HCT116 (cell line): ENCODE measurements around the gene ELOVL5. TPM values are rescaled to one million over a fixed set of nuclear protein-coding genes. Genes with fewer than 3 reads are reported as not detected.

Experiments
- ATAC-seq: fragments of 200-7000 bp; cut with Tn5 transposase; 2 replicates; pipeline ENCODE4 v1.9.1; 2020; ENCODE audit warnings: mild to moderate bottlenecking, moderate library complexity
- BruUV-seq: library from RNA; stranded (reverse); fragments of 400-500 nt; replicated peaks from 2 replicates; lab custom pipeline; 2021; lab: Mats Ljungman, UMichigan
- CTCF ChIA-PET: fragments of 300-600 bp; sonication (Branson Sonifier 250); formaldehyde crosslinking; loops from one replicate; lab custom pipeline; 2021; ENCODE audit warnings: antibody characterized with exemption; lab: Charles Lee
- POLR2A ChIA-PET: fragments of 300-600, 350-600 bp; sonication (Branson Sonifier 250); formaldehyde crosslinking; loops from one replicate; lab custom pipeline; 2021; ENCODE audit warnings: antibody characterized with exemption; lab: Charles Lee
- RAD21 ChIA-PET, 2 experiments: fragments of 300-600 bp; sonication (Branson Sonifier 250); formaldehyde crosslinking; loops; one replicate each; lab custom pipeline; 2023; ENCODE audit warnings: low total read pairs in 2 of 2; ENCODE audit not compliant: uncharacterized antibody in 2 of 2, unreplicated experiment in 2 of 2, low non-redundant PET in 1 of 2; lab: Charles Lee
- DNase-seq: peaks from one replicate; pipeline ENCODE4 v3.0.0-alpha.2; 2010; ENCODE audit warnings: low read depth, low spot score
- H2AFZ ChIP-seq: fragments of 200-600 bp; shearing (Covaris generic), sonication (generic); 2 replicates; pipeline ENCODE4 v1.6.1; 2017; ENCODE audit warnings: low read depth, mixed run types, mixed read lengths, antibody characterized with exemption, low read length; ENCODE audit not compliant: poor library complexity, severe bottlenecking
- H3K27ac ChIP-seq: 2 replicates; pipeline ENCODE4 v1.5.1; 2012; ENCODE audit warnings: low read depth, low read length
- H3K27me3 ChIP-seq: fragments of 200-600 bp; sonication (generic); 2 replicates; pipeline ENCODE4 v1.6.1; 2016; ENCODE audit warnings: mixed run types, low read length, mixed read lengths; ENCODE audit not compliant: insufficient read depth
- H3K36me3 ChIP-seq, 2 experiments: fragments of 200-500 bp in 1 of 2; fragments of 200-600 bp in 1 of 2; sonication (Bioruptor generic) in 1 of 2; sonication (generic) in 1 of 2; 2 replicates each; pipeline versions ENCODE4 v1.5.1 to v1.6.1; 2014 to 2016; ENCODE audit warnings: low read length in 2 of 2, inconsistent platforms in 1 of 2, mixed read lengths in 1 of 2, mixed run types in 1 of 2; ENCODE audit not compliant: insufficient read depth in 2 of 2, control insufficient read depth in 1 of 2
- H3K4me1 ChIP-seq, 2 experiments: fragments of 200-600 bp in 1 of 2; sonication (generic) in 1 of 2; 2 replicates each; pipeline versions ENCODE4 v1.5.1 to v1.6.1; 2012 to 2017; ENCODE audit warnings: low read length in 2 of 2, inconsistent platforms in 1 of 2, mild to moderate bottlenecking in 1 of 2, mixed read lengths in 1 of 2, mixed run types in 1 of 2, moderate library complexity in 1 of 2; ENCODE audit not compliant: insufficient read depth in 2 of 2, control insufficient read depth in 1 of 2
- H3K4me2 ChIP-seq: fragments of 200-600 bp; sonication (generic); 2 replicates; pipeline ENCODE4 v1.6.1; 2017; ENCODE audit warnings: mixed run types, low read length, mixed read lengths
- H3K4me3 ChIP-seq, 2 experiments: fragments of 200-600 bp in 1 of 2; sonication (generic) in 1 of 2; replicated peaks in 1 of 2; 2 replicates each; pipeline ENCODE4 v1.5.1; 2011 to 2016; ENCODE audit warnings: low read length in 2 of 2, control low read depth in 1 of 2, low read depth in 1 of 2, mild to moderate bottlenecking in 1 of 2, mixed read lengths in 1 of 2, mixed run types in 1 of 2
- H3K79me2 ChIP-seq: fragments of 200-600 bp; sonication (generic); 2 replicates; pipeline ENCODE4 v1.6.1; 2017; ENCODE audit warnings: mild to moderate bottlenecking, mixed run types, low read length, moderate library complexity, mixed read lengths; ENCODE audit not compliant: insufficient read depth
- H3K9ac ChIP-seq: fragments of 200-600 bp; sonication (generic); 2 replicates; pipeline ENCODE4 v1.6.1; 2016; ENCODE audit warnings: low read length, mixed read lengths
- H3K9me2 ChIP-seq: fragments of 200-600 bp; sonication (generic), shearing (Covaris generic); 2 replicates; pipeline ENCODE4 v1.6.1; 2017; ENCODE audit warnings: mixed run types, mild to moderate bottlenecking, moderate library complexity; ENCODE audit not compliant: insufficient read depth
- H3K9me3 ChIP-seq, 2 experiments: fragments of 200-500 bp in 1 of 2; fragments of 200-600 bp in 1 of 2; sonication (Bioruptor generic) in 1 of 2; sonication (generic) in 1 of 2; 2 replicates each; pipeline ENCODE4 v1.6.1; 2014 to 2017; ENCODE audit warnings: low read length in 2 of 2, mixed read lengths in 2 of 2, inconsistent platforms in 1 of 2, low read depth in 1 of 2, mild to moderate bottlenecking in 1 of 2, mixed run types in 1 of 2, moderate library complexity in 1 of 2; ENCODE audit not compliant: control insufficient read depth in 1 of 2, insufficient read depth in 1 of 2
- H4K20me1 ChIP-seq: fragments of 200-600 bp; sonication (generic), shearing (Covaris generic); 2 replicates; pipeline ENCODE4 v1.6.1; 2017; ENCODE audit warnings: mixed run types, mild to moderate bottlenecking, moderate library complexity; ENCODE audit not compliant: insufficient read depth
- CBX3 ChIP-seq: IDR thresholded peaks from 2 replicates; pipeline ENCODE4 v1.6.1; 2012; ENCODE audit warnings: low read depth
- EGR1 ChIP-seq: IDR thresholded peaks from 2 replicates; pipeline ENCODE4 v1.6.1; 2012; ENCODE audit warnings: low read depth
- ELF1 ChIP-seq: IDR thresholded peaks from 2 replicates; pipeline ENCODE4 v1.6.1; 2012; ENCODE audit warnings: low read depth, borderline replicate concordance
- EZH2 ChIP-seq: fragments of 200-600 bp; sonication (generic); IDR thresholded peaks from 2 replicates; pipeline ENCODE4 v1.6.1; 2017; ENCODE audit warnings: antibody characterized with exemption, mixed run types
- EZH2phosphoT487 ChIP-seq: fragments of 200-600 bp; IDR thresholded peaks from 2 replicates; pipeline ENCODE4 v1.6.1; 2018; ENCODE audit warnings: antibody characterized with exemption, borderline replicate concordance
- JUND ChIP-seq: IDR thresholded peaks from 2 replicates; pipeline ENCODE4 v1.6.1; 2012
- POLR2A ChIP-seq: IDR thresholded peaks from 2 replicates; pipeline ENCODE4 v1.7.0; 2011; ENCODE audit warnings: borderline replicate concordance; ENCODE audit not compliant: insufficient read depth, insufficient read length; ENCODE audit errors: extremely low read depth
- POLR2AphosphoS5 ChIP-seq: IDR thresholded peaks from 2 replicates; pipeline ENCODE4 v1.6.1; 2011; ENCODE audit warnings: mild to moderate bottlenecking, low read depth, low read length, moderate library complexity
- RAD21 ChIP-seq: IDR thresholded peaks from 2 replicates; pipeline ENCODE4 v1.6.1; 2012; ENCODE audit warnings: low read depth, mild to moderate bottlenecking
- SIN3A ChIP-seq: IDR thresholded peaks from 2 replicates; pipeline ENCODE4 v1.6.1; 2012; ENCODE audit warnings: low read depth
- SP1 ChIP-seq: IDR thresholded peaks from 2 replicates; pipeline ENCODE4 v1.6.1; 2012; ENCODE audit warnings: low read depth
- SRF ChIP-seq: IDR thresholded peaks from 2 replicates; pipeline ENCODE4 v1.6.1; 2012; ENCODE audit warnings: low read depth
- TCF7L2 ChIP-seq: IDR thresholded peaks from 2 replicates; pipeline ENCODE4 v1.7.0; 2011; ENCODE audit warnings: borderline replicate concordance, inconsistent platforms; ENCODE audit not compliant: insufficient read depth, insufficient read length; ENCODE audit errors: extremely low read depth
- YY1 ChIP-seq: IDR thresholded peaks from 2 replicates; pipeline ENCODE4 v1.6.1; 2011; ENCODE audit warnings: low read length, low read depth, moderate library complexity, mild to moderate bottlenecking; ENCODE audit not compliant: insufficient replicate concordance; ENCODE audit errors: extremely low read depth
- ZFX ChIP-seq: fragments of 450-650 bp; IDR thresholded peaks from 2 replicates; pipeline ENCODE4 v1.6.1; 2017
- ZNF274 ChIP-seq: fragments of 200-500 bp; sonication (Bioruptor generic); IDR thresholded peaks from 2 replicates; pipeline ENCODE4 v1.6.1; 2014; ENCODE audit warnings: mild to moderate bottlenecking, low read depth, low read length, inconsistent platforms
- intact Hi-C: fragments of 100-400 bp; cut with micrococcal nuclease; formaldehyde crosslinking; loops from 2 replicates; pipeline ENCODE4 v1.10.0; 2022
- total RNA-seq: library from RNA; stranded (reverse); gene quantifications from one replicate; pipeline ENCODE4 v1.2.1, GENCODE V29; 2021; ENCODE audit not compliant: unreplicated experiment
- TF ChIP-seq, protein P1 (sequence below), 3 experiments: fragments of 200-600 bp in 1 of 3; sonication (generic) in 1 of 3; IDR thresholded peaks in 2 of 3; conservative IDR thresholded peaks in 1 of 3; 2 replicates each; pipeline ENCODE4 v1.5.1; 2012 to 2017; ENCODE audit warnings: low read depth in 2 of 3, low read length in 2 of 3, antibody characterized with exemption in 1 of 3, borderline replicate concordance in 1 of 3, control low read depth in 1 of 3, mild to moderate bottlenecking in 1 of 3, mixed read lengths in 1 of 3, mixed run types in 1 of 3, moderate library complexity in 1 of 3; ENCODE audit not compliant: insufficient read depth in 1 of 3
- TF ChIP-seq, protein P2 (sequence below): IDR thresholded peaks from 2 replicates; pipeline ENCODE4 v1.6.1; 2012; ENCODE audit warnings: low read depth
- TF ChIP-seq, protein P3 (sequence below): IDR thresholded peaks from 2 replicates; pipeline ENCODE4 v1.6.1; 2011; ENCODE audit warnings: mild to moderate bottlenecking, low read length, moderate library complexity; ENCODE audit not compliant: insufficient replicate concordance; ENCODE audit errors: extremely low read depth
- TF ChIP-seq, protein P4 (sequence below): IDR thresholded peaks from 2 replicates; pipeline ENCODE4 v1.6.1; 2012

The ELOVL5 gene
- total RNA-seq, 1 experiment from 2014 or later: 85.3 TPM

DNA sequence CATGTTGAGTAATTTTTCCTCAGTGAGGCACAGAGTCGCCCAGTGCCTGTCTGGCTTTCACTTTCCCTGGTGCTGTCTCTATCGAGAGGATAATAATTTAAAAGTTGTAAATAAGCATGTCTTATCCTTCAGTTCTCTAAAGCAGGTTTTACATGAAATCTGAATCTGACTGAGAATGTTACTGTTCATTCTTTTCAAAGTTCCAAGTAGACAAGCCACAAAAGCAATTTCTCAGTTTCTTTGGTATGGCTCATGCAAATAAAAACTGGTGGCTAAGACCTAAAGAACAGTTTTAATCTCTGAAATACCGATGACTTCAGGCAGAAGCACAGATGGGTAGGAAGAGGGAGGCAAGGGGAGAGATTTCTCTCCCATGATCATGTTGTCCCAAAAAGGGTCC is 112.5 kb downstream of the ELOVL5 start:
- TF ChIP-seq EZH2phosphoT487 (no peak), POLR2A (no peak), EZH2 (no peak), TCF7L2 (no peak), CBX3 (no peak), SIN3A (no peak), POLR2AphosphoS5 (no peak), SP1 (no peak), JUND (no peak), EGR1 (no peak), RAD21 (no peak), ZNF274 (no peak), YY1 (no peak), SRF (no peak), ELF1 (no peak), ZFX (no peak)
- TF ChIP-seq, protein P1, sequence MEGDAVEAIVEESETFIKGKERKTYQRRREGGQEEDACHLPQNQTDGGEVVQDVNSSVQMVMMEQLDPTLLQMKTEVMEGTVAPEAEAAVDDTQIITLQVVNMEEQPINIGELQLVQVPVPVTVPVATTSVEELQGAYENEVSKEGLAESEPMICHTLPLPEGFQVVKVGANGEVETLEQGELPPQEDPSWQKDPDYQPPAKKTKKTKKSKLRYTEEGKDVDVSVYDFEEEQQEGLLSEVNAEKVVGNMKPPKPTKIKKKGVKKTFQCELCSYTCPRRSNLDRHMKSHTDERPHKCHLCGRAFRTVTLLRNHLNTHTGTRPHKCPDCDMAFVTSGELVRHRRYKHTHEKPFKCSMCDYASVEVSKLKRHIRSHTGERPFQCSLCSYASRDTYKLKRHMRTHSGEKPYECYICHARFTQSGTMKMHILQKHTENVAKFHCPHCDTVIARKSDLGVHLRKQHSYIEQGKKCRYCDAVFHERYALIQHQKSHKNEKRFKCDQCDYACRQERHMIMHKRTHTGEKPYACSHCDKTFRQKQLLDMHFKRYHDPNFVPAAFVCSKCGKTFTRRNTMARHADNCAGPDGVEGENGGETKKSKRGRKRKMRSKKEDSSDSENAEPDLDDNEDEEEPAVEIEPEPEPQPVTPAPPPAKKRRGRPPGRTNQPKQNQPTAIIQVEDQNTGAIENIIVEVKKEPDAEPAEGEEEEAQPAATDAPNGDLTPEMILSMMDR (IDR thresholded peaks at IDR 0.05 in 2 of 3, conservative IDR thresholded peaks at IDR 0.05 in 1 of 3; ENCODE audit: borderline replicate concordance in 1 of 3, insufficient read depth in 1 of 3, low read depth in 2 of 3, low read length in 2 of 3): no peak
- TF ChIP-seq, protein P2, sequence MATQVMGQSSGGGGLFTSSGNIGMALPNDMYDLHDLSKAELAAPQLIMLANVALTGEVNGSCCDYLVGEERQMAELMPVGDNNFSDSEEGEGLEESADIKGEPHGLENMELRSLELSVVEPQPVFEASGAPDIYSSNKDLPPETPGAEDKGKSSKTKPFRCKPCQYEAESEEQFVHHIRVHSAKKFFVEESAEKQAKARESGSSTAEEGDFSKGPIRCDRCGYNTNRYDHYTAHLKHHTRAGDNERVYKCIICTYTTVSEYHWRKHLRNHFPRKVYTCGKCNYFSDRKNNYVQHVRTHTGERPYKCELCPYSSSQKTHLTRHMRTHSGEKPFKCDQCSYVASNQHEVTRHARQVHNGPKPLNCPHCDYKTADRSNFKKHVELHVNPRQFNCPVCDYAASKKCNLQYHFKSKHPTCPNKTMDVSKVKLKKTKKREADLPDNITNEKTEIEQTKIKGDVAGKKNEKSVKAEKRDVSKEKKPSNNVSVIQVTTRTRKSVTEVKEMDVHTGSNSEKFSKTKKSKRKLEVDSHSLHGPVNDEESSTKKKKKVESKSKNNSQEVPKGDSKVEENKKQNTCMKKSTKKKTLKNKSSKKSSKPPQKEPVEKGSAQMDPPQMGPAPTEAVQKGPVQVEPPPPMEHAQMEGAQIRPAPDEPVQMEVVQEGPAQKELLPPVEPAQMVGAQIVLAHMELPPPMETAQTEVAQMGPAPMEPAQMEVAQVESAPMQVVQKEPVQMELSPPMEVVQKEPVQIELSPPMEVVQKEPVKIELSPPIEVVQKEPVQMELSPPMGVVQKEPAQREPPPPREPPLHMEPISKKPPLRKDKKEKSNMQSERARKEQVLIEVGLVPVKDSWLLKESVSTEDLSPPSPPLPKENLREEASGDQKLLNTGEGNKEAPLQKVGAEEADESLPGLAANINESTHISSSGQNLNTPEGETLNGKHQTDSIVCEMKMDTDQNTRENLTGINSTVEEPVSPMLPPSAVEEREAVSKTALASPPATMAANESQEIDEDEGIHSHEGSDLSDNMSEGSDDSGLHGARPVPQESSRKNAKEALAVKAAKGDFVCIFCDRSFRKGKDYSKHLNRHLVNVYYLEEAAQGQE: no peak
- TF ChIP-seq, protein P3, sequence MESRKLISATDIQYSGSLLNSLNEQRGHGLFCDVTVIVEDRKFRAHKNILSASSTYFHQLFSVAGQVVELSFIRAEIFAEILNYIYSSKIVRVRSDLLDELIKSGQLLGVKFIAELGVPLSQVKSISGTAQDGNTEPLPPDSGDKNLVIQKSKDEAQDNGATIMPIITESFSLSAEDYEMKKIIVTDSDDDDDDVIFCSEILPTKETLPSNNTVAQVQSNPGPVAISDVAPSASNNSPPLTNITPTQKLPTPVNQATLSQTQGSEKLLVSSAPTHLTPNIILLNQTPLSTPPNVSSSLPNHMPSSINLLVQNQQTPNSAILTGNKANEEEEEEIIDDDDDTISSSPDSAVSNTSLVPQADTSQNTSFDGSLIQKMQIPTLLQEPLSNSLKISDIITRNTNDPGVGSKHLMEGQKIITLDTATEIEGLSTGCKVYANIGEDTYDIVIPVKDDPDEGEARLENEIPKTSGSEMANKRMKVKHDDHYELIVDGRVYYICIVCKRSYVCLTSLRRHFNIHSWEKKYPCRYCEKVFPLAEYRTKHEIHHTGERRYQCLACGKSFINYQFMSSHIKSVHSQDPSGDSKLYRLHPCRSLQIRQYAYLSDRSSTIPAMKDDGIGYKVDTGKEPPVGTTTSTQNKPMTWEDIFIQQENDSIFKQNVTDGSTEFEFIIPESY: no peak
- TF ChIP-seq, protein P4, sequence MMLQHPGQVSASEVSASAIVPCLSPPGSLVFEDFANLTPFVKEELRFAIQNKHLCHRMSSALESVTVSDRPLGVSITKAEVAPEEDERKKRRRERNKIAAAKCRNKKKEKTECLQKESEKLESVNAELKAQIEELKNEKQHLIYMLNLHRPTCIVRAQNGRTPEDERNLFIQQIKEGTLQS: no peak
- TF ChIP-seq, all 23 proteins: peak for 0
- ChIA-PET POLR2A (no interaction called here), CTCF (no interaction called here), RAD21 (no interaction called here)
- Histone ChIP-seq H3K9ac (no peak overlapping the region), H3K79me2 (no peaks in the 10 kb centered on the region), H4K20me1 (no peaks in the 10 kb centered on the region), H3K27me3 (no peaks in the 10 kb centered on the region), H3K4me3 (no peak overlapping the region), H3K36me3 (no peaks in the 10 kb centered on the region), H3K9me2 (no peaks in the 10 kb centered on the region), H3K4me1 (no peaks in the 10 kb centered on the region), H3K9me3 (no peaks in the 10 kb centered on the region), H3K27ac (no peak overlapping the region), H3K4me2 (no peak overlapping the region), H2AFZ (no peak overlapping the region)
- DNase-seq (no peak), ATAC-seq (no peak)
- no TSS peak for BruUV-seq
- intact Hi-C loops: no loop called here
